ENCODE measurements around the gene RAI1. TPM values are rescaled to one million over a fixed set of nuclear protein-coding genes. Genes with fewer than 3 reads are reported as not detected.
"Not testable (repeated sequence)": the region's sequence is repeated elsewhere in the genome, so short reads cannot be mapped to it uniquely, and the experiment has no call there.

Gene RAI1, protein sequence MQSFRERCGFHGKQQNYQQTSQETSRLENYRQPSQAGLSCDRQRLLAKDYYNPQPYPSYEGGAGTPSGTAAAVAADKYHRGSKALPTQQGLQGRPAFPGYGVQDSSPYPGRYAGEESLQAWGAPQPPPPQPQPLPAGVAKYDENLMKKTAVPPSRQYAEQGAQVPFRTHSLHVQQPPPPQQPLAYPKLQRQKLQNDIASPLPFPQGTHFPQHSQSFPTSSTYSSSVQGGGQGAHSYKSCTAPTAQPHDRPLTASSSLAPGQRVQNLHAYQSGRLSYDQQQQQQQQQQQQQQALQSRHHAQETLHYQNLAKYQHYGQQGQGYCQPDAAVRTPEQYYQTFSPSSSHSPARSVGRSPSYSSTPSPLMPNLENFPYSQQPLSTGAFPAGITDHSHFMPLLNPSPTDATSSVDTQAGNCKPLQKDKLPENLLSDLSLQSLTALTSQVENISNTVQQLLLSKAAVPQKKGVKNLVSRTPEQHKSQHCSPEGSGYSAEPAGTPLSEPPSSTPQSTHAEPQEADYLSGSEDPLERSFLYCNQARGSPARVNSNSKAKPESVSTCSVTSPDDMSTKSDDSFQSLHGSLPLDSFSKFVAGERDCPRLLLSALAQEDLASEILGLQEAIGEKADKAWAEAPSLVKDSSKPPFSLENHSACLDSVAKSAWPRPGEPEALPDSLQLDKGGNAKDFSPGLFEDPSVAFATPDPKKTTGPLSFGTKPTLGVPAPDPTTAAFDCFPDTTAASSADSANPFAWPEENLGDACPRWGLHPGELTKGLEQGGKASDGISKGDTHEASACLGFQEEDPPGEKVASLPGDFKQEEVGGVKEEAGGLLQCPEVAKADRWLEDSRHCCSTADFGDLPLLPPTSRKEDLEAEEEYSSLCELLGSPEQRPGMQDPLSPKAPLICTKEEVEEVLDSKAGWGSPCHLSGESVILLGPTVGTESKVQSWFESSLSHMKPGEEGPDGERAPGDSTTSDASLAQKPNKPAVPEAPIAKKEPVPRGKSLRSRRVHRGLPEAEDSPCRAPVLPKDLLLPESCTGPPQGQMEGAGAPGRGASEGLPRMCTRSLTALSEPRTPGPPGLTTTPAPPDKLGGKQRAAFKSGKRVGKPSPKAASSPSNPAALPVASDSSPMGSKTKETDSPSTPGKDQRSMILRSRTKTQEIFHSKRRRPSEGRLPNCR (N-terminal part only)
- 10 to 100 TPM; 35.9 to 42.9 TPM for total RNA-seq
- 34.4 TPM for polyA plus RNA-seq (2013, experiment 1 of 2)
- 37.1 TPM for polyA plus RNA-seq (2013, experiment 2 of 2)
- long read RNA-seq, experiment 1, partial matches to known transcripts = 13 of 18 reads
- long read RNA-seq, experiment 1, other reads (novel, unspliced or antisense) = 5 of 18 reads
- long read RNA-seq, experiment 2, full-length matches to known transcripts = 5 of 24 reads
- long read RNA-seq, experiment 2, partial matches to known transcripts = 14 of 24 reads
- long read RNA-seq, experiment 2, other reads (novel, unspliced or antisense) = 5 of 24 reads
- long read RNA-seq, experiment 3, partial matches to known transcripts = 45 of 51 reads
- long read RNA-seq, experiment 3, other reads (novel, unspliced or antisense) = 6 of 51 reads
- long read RNA-seq, experiment 4, partial matches to known transcripts = 0 of 1 reads
- long read RNA-seq, experiment 4, other reads (novel, unspliced or antisense) = 1 of 1 reads

DNA sequence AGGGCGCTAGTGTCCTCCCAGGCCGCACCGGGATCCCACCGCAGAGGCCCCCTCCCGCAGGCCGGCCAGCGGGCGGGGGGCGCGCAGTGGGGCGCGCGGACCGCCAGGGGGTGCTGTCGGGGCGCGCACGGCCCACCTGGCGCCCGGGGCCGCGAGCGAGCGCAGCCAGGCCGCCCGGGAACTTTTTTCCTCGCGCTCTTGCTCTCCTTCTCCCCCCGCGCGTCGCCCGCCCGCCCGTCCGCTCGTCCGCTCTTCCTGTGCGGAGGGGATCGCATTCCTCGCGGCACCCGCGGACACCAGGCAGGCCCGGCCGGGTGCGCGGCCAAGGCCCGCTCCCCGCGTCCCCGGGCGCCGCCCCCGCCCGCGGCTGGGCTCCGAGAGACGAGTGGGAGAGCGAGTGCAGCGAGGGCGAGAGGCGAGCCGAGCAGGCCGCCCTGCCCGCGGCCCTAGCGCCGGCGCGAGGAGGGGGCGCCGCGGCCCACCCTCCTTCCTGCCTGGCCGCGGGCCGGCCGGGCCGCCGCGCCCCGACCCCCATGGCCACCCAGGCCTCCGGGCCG is at the start of gene RAI1:
Gene RAI1, plus strand, starts transcription at position 272 of the 557 bp plus-strand sequence. CDS start 111,491 bp downstream, outside the sequence.
- Mint-ChIP-seq H3K4me1 (peaks cover 26% of the 10 kb centered on the region), H3K9me3 (no peaks in the 10 kb centered on the region), H3K4me3 (peak within 1 kb of the TSS; percentile 76), H3K27ac (peak within 1 kb of the TSS; percentile 58), H3K27me3 (ENCODE audit: insufficient read depth) (peaks cover 65% of the 10 kb centered on the region), H3K36me3 (ENCODE audit: low read depth) (peaks cover 3% of the 10 kb centered on the region)
- H3K27me3 ChIP-seq (ENCODE audit: control insufficient read depth, insufficient read depth, low read length, poor library complexity, severe bottlenecking) = peaks cover 24% of the 10 kb centered on the region
- WGBS, 2 experiments (ENCODE audit: insufficient coverage in 1 of 2, insufficient read length in 1 of 2) = 0% methylated on average over 84 of the region's 84 CpGs; no CpG with 5 or more reads in 1 of the 2 experiments
- peak within 1 kb of the TSS; percentile 87 for H3K27ac ChIP-seq (ENCODE audit: low read depth, low read length)
- H3K9me3 ChIP-seq (ENCODE audit: control insufficient read depth, low read length) = no peaks in the 10 kb centered on the region
- peak; percentile 91 for DNase-seq
- H3K9ac ChIP-seq (ENCODE audit: extremely low read depth, low read length, poor library complexity, severe bottlenecking) = peak within 1 kb of the TSS; percentile 90
- TF ChIP-seq, protein P1, sequence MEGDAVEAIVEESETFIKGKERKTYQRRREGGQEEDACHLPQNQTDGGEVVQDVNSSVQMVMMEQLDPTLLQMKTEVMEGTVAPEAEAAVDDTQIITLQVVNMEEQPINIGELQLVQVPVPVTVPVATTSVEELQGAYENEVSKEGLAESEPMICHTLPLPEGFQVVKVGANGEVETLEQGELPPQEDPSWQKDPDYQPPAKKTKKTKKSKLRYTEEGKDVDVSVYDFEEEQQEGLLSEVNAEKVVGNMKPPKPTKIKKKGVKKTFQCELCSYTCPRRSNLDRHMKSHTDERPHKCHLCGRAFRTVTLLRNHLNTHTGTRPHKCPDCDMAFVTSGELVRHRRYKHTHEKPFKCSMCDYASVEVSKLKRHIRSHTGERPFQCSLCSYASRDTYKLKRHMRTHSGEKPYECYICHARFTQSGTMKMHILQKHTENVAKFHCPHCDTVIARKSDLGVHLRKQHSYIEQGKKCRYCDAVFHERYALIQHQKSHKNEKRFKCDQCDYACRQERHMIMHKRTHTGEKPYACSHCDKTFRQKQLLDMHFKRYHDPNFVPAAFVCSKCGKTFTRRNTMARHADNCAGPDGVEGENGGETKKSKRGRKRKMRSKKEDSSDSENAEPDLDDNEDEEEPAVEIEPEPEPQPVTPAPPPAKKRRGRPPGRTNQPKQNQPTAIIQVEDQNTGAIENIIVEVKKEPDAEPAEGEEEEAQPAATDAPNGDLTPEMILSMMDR (conservative IDR thresholded peaks at IDR 0.05) = peak; percentile 82
- H3K4me1 ChIP-seq (ENCODE audit: control insufficient read depth, insufficient read depth, low read length) = peaks cover 19% of the 10 kb centered on the region
- peaks cover 9% of the 10 kb centered on the region for H3K36me3 ChIP-seq (ENCODE audit: control insufficient read depth, insufficient read depth, low read length)
- peak within 1 kb of the TSS; percentile 87 for H3K4me3 ChIP-seq (ENCODE audit: low read length)

DNA sequence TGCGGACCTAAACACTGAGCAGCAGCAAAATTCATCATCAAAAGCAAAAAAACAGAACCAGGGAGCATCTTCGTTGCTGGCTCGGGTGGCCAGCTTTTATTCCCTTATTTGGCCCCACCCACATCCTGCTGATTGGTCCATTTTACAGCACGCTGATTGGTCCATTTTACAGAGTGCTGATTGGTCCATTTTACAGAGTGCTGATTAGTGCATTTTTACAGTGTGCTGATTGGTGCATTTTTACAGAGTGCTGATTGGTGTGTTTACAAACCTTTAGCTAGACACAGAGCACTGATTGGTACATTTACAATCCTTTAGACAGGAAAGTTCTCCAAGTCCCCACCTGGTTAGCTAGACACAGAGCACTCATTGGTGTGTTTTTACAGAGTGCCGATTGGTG is 48.6 kb upstream of the RAI1 start:
- H3K9ac ChIP-seq (ENCODE audit: extremely low read depth, low read length, poor library complexity, severe bottlenecking); H3K4me3 Mint-ChIP-seq; H3K27ac Mint-ChIP-seq; H3K27me3 ChIP-seq (ENCODE audit: control insufficient read depth, insufficient read depth, low read length, poor library complexity, severe bottlenecking); H3K9me3 Mint-ChIP-seq; H3K4me1 Mint-ChIP-seq; H3K4me1 ChIP-seq (ENCODE audit: control insufficient read depth, insufficient read depth, low read length); H3K9me3 ChIP-seq (ENCODE audit: control insufficient read depth, low read length); DNase-seq; H3K36me3 ChIP-seq (ENCODE audit: control insufficient read depth, insufficient read depth, low read length); H3K36me3 Mint-ChIP-seq (ENCODE audit: low read depth); H3K4me3 ChIP-seq (ENCODE audit: low read length); H3K27me3 Mint-ChIP-seq (ENCODE audit: insufficient read depth); H3K27ac ChIP-seq (ENCODE audit: low read depth, low read length): not testable (repeated sequence)
- WGBS, 2 experiments (ENCODE audit: insufficient coverage in 1 of 2, insufficient read length in 1 of 2) = 93 to 100% methylated on average over 4 to 5 of the region's 5 CpGs

DNA sequence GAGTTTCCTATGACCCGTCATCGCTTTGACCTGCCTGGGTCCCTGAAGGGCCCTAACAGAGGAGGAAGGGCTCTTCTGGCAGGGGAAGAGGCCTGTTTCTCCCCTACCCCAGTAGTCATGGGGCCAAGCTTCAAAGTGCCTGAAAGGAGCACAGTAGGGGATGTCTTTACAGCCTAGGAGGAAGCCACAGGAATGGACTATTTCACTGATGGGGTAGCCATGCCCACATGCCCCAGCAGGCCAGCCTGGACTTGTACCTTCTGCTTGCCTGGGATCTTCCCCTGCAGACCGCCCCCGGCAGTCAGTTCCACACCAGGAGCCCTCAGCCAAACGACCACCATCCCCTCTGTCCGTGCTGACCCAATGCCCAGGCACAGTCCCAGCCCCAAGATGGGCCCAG is 47.9 kb upstream of the RAI1 start:
- Mint-ChIP-seq H3K27me3 (ENCODE audit: insufficient read depth) (no peaks in the 10 kb centered on the region), H3K27ac (no peak overlapping the region), H3K9me3 (peaks cover 9% of the 10 kb centered on the region), H3K36me3 (ENCODE audit: low read depth) (no peaks in the 10 kb centered on the region), H3K4me3 (no peak overlapping the region), H3K4me1 (no peaks in the 10 kb centered on the region)
- peak; percentile 31 for DNase-seq
- Histone ChIP-seq H3K9ac (ENCODE audit: extremely low read depth, low read length, poor library complexity, severe bottlenecking) (no peak overlapping the region), H3K27ac (ENCODE audit: low read depth, low read length) (no peak overlapping the region), H3K9me3 (ENCODE audit: control insufficient read depth, low read length) (no peaks in the 10 kb centered on the region), H3K4me3 (ENCODE audit: low read length) (no peak overlapping the region), H3K27me3 (ENCODE audit: control insufficient read depth, insufficient read depth, low read length, poor library complexity, severe bottlenecking) (no peaks in the 10 kb centered on the region), H3K4me1 (ENCODE audit: control insufficient read depth, insufficient read depth, low read length) (no peaks in the 10 kb centered on the region), H3K36me3 (ENCODE audit: control insufficient read depth, insufficient read depth, low read length) (no peaks in the 10 kb centered on the region)
- 86 to 92% methylated on average over 2 to 6 of the region's 6 CpGs for WGBS, 2 experiments (ENCODE audit: insufficient coverage in 1 of 2, insufficient read length in 1 of 2)
- TF ChIP-seq, protein P1 (conservative IDR thresholded peaks at IDR 0.05) = no peak

All from endodermal cell (in vitro differentiated cells).